Trophoblast cell (in vitro differentiated cells and primary cell): Measurements from ENCODE around the gene CDH18.
A peak's percentile ranks its signal among the peaks of the same experiment; 100 is the strongest.

Source experiments
- DNase-seq, 2 donors: peaks; one replicate each; pipeline ENCODE4 v3.0.0-alpha.2; 2016
- H2AFZ ChIP-seq: 2 replicates; pipeline ENCODE4 v1.6.1; 2013; ENCODE audit warnings: low read length, moderate library complexity, mild to moderate bottlenecking; ENCODE audit not compliant: insufficient read depth, poor library complexity
- H2AK5ac ChIP-seq: 2 replicates; pipeline ENCODE4 v1.6.1; 2013; ENCODE audit warnings: mild to moderate bottlenecking, low read length
- H2BK120ac ChIP-seq: 2 replicates; pipeline ENCODE4 v1.6.1; 2013; ENCODE audit warnings: low read length, mild to moderate bottlenecking, moderate library complexity; ENCODE audit not compliant: insufficient read depth, poor library complexity
- H2BK12ac ChIP-seq: 2 replicates; pipeline ENCODE4 v1.6.1; 2013; ENCODE audit warnings: mild to moderate bottlenecking, low read length, moderate library complexity
- H2BK5ac ChIP-seq: 2 replicates; pipeline ENCODE4 v1.6.1; 2013; ENCODE audit warnings: low read length, low read depth, moderate library complexity, mild to moderate bottlenecking; ENCODE audit not compliant: poor library complexity
- H3K14ac ChIP-seq: 2 replicates; pipeline ENCODE4 v1.6.1; 2013; ENCODE audit warnings: mild to moderate bottlenecking, low read length
- H3K18ac ChIP-seq: 2 replicates; pipeline ENCODE4 v1.6.1; 2013; ENCODE audit warnings: mild to moderate bottlenecking, low read length
- H3K23ac ChIP-seq: 2 replicates; pipeline ENCODE4 v1.6.1; 2013; ENCODE audit warnings: low read length
- H3K27ac ChIP-seq: 2 replicates; pipeline ENCODE4 v1.5.1; 2013; ENCODE audit warnings: low read depth, mild to moderate bottlenecking, inconsistent platforms, low read length, moderate library complexity
- H3K27me3 ChIP-seq: 2 replicates; pipeline ENCODE4 v1.6.1; 2013; ENCODE audit warnings: inconsistent platforms, mild to moderate bottlenecking, low read length, moderate library complexity; ENCODE audit not compliant: insufficient read depth
- H3K36me3 ChIP-seq, 2 experiments: 1 replicate in 1 of 2; 2 replicates in 1 of 2; pipeline ENCODE4 v1.6.1; 2013; ENCODE audit warnings: low read length in 2 of 2, mild to moderate bottlenecking in 2 of 2, moderate library complexity in 1 of 2; ENCODE audit not compliant: insufficient read depth in 2 of 2, control insufficient read depth in 1 of 2
- H3K4ac ChIP-seq: 2 replicates; pipeline ENCODE4 v1.6.1; 2013; ENCODE audit warnings: low read depth, mild to moderate bottlenecking, low read length, moderate library complexity
- H3K4me1 ChIP-seq, 2 experiments: 1 replicate in 1 of 2; 2 replicates in 1 of 2; pipeline ENCODE4 v1.6.1; 2013; ENCODE audit warnings: low read length in 2 of 2, mild to moderate bottlenecking in 2 of 2, moderate library complexity in 1 of 2; ENCODE audit not compliant: insufficient read depth in 2 of 2, control insufficient read depth in 1 of 2
- H3K4me2 ChIP-seq: 2 replicates; pipeline ENCODE4 v1.6.1; 2013; ENCODE audit warnings: inconsistent platforms, mild to moderate bottlenecking, low read length, moderate library complexity
- H3K4me3 ChIP-seq: 2 replicates; pipeline ENCODE4 v1.5.1; 2013; ENCODE audit warnings: mild to moderate bottlenecking, low read depth, low read length, inconsistent platforms
- H3K79me1 ChIP-seq: one replicate; pipeline ENCODE4 v1.6.1; 2013; ENCODE audit warnings: low read length
- H3K79me2 ChIP-seq: 2 replicates; pipeline ENCODE4 v1.6.1; 2013; ENCODE audit warnings: low read length, mild to moderate bottlenecking; ENCODE audit not compliant: control insufficient read depth, insufficient read depth, poor library complexity
- H3K9ac ChIP-seq: 2 replicates; pipeline ENCODE4 v1.6.1; 2013; ENCODE audit warnings: mild to moderate bottlenecking, low read length
- H3K9me3 ChIP-seq: 2 replicates; pipeline ENCODE4 v1.6.1; 2013; ENCODE audit warnings: low read depth, mild to moderate bottlenecking, control low read depth, inconsistent platforms, low read length; ENCODE audit not compliant: insufficient read depth
- H4K12ac ChIP-seq: 2 replicates; pipeline ENCODE4 v1.6.1; 2013; ENCODE audit warnings: low read depth, mild to moderate bottlenecking, low read length, moderate library complexity
- H4K8ac ChIP-seq: 2 replicates; pipeline ENCODE4 v1.6.1; 2013; ENCODE audit warnings: low read depth, mild to moderate bottlenecking, low read length, moderate library complexity
- H4K91ac ChIP-seq: one replicate; pipeline ENCODE4 v1.6.1; 2013; ENCODE audit warnings: low read depth, mild to moderate bottlenecking, low read length, moderate library complexity
- WGBS: extraction: QIAGEN DNeasy Blood & Tissue Kit; methylation state at CpG from one replicate; pipeline ENCODE4 v1.1.7; 2013; ENCODE audit warnings: missing lambda C conversion rate; ENCODE audit not compliant: insufficient read length, insufficient coverage; ENCODE audit errors: extremely low coverage; 5-methylcytosine and 5-hydroxymethylcytosine counted together

Gene CDH18

DNA sequence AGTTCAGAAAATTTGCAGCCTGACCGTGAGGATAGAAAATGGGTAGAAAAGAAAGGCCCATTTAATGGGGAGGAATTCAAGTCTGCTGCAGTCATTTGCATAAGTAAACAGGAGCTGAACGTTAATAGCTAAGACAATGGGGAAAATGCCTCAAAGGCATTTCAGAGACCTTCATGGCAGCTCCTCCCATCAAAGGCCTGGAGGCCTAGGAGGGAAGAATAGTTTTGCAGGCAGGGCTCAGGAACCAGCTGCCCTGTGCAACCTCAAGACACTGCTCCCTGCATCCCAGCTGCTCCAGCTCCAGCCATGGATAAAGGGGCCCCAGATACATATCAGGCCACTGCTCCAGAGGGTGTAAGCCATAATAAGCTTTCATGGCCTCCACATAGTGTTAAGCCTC is 32.2 kb upstream of the CDH18 start:
- no peak overlapping the region for H4K8ac ChIP-seq
- no peak overlapping the region for H3K18ac ChIP-seq
- no peaks in the 10 kb centered on the region for H3K4me1 ChIP-seq
- H2AK5ac ChIP-seq: no peak overlapping the region
- no peaks in the 10 kb centered on the region for H3K27me3 ChIP-seq
- no peak overlapping the region for H3K4me2 ChIP-seq
- H3K14ac ChIP-seq: no peak overlapping the region
- H3K79me2 ChIP-seq: no peaks in the 10 kb centered on the region
- no peak overlapping the region for H3K4ac ChIP-seq
- no peak overlapping the region for H2BK5ac ChIP-seq
- H3K23ac ChIP-seq: no peak overlapping the region
- H3K36me3 ChIP-seq: peaks cover 0 to 2% of the 10 kb centered on the region in 2 experiments
- H3K27ac ChIP-seq: no peak overlapping the region
- no CpG with 5 or more reads among the region's 2 CpGs for WGBS
- H3K9ac ChIP-seq: no peak overlapping the region
- no peak overlapping the region for H4K91ac ChIP-seq
- H3K9me3 ChIP-seq: peaks cover 3% of the 10 kb centered on the region
- no peak overlapping the region for H2BK120ac ChIP-seq
- no peak overlapping the region for H2BK12ac ChIP-seq
- no peak for DNase-seq
- H3K79me1 ChIP-seq: no peaks in the 10 kb centered on the region
- no peak overlapping the region for H3K4me3 ChIP-seq
- H2AFZ ChIP-seq: no peak overlapping the region
- no peak overlapping the region for H4K12ac ChIP-seq

DNA sequence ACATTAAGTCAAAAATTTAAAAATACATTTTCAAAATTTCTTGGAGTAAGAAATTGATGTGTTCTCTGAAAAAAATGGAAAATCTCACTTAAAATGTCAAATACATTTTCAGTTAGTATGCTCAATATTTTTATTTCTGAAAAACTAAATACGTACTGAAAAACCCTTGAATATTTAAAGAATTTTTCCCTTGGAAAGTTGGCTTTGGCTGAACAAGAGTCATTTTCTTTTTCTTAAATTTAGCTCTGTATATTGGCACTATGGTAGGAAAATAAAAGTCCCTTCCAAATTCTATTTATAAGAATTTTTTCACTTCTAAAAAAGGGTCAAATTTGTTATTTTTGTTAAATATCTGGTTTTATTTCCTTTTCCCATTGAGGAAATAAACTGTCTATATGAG is 29.0 kb upstream of the CDH18 start:
- Histone ChIP-seq H3K27ac (no peak overlapping the region), H3K23ac (no peak overlapping the region), H3K4ac (no peak overlapping the region), H3K18ac (no peak overlapping the region), H3K9me3 (peaks cover 3% of the 10 kb centered on the region), H2BK5ac (no peak overlapping the region), H3K4me2 (no peak overlapping the region), H2AFZ (no peak overlapping the region), H2BK12ac (no peak overlapping the region), H3K9ac (no peak overlapping the region), H4K8ac (no peak overlapping the region), H3K4me3 (no peak overlapping the region), H3K14ac (no peak overlapping the region), H3K4me1 (no peaks in the 10 kb centered on the region), H2AK5ac (no peak overlapping the region), H3K36me3 (peaks cover 0 to 2% of the 10 kb centered on the region in 2 experiments), H3K27me3 (no peaks in the 10 kb centered on the region), H4K91ac (no peak overlapping the region), H2BK120ac (no peak overlapping the region), H3K79me1 (no peaks in the 10 kb centered on the region), H3K79me2 (no peaks in the 10 kb centered on the region), H4K12ac (no peak overlapping the region)
- no peak for DNase-seq
- WGBS: no CpG with 5 or more reads among the region's 1 CpG

DNA sequence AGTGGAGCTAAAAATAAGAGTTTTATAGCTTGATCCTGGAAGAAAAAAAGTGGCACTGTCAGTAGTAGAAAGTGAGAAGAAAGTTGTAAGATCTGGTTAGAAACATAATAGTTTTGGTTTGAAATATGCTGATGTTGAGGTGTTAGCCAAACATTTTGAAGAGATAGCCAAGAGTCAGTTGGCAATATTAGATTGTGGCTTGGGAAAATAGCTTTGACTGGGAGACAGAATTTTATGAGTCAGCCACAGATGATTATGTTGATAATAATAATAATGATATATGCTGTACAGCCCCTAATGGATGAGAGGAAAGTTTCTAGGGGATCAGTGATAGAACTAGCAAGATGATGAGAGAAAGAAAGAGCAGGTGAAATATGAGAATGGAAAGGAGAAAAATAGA is 12.4 kb upstream of the CDH18 start:
- no peak overlapping the region for H2AK5ac ChIP-seq
- H3K4me2 ChIP-seq: no peak overlapping the region
- no peak overlapping the region for H4K12ac ChIP-seq
- no peak overlapping the region for H3K4me3 ChIP-seq
- no peaks in the 10 kb centered on the region for H3K79me1 ChIP-seq
- no peak overlapping the region for H3K18ac ChIP-seq
- no peak for DNase-seq
- H2BK5ac ChIP-seq: no peak overlapping the region
- H3K27ac ChIP-seq: no peak overlapping the region
- no peaks in the 10 kb centered on the region for H3K9me3 ChIP-seq
- H2BK12ac ChIP-seq: no peak overlapping the region
- H4K8ac ChIP-seq: no peak overlapping the region
- no peaks in the 10 kb centered on the region for H3K27me3 ChIP-seq
- no peak overlapping the region for H3K14ac ChIP-seq
- H2AFZ ChIP-seq: no peak overlapping the region
- no peaks in the 10 kb centered on the region for H3K36me3 ChIP-seq
- H4K91ac ChIP-seq: no peak overlapping the region
- H3K4ac ChIP-seq: no peak overlapping the region
- H3K4me1 ChIP-seq: peaks cover 0 to 2% of the 10 kb centered on the region in 2 experiments
- H3K9ac ChIP-seq: no peak overlapping the region
- H3K23ac ChIP-seq: no peak overlapping the region
- H3K79me2 ChIP-seq: no peaks in the 10 kb centered on the region
- no peak overlapping the region for H2BK120ac ChIP-seq

DNA sequence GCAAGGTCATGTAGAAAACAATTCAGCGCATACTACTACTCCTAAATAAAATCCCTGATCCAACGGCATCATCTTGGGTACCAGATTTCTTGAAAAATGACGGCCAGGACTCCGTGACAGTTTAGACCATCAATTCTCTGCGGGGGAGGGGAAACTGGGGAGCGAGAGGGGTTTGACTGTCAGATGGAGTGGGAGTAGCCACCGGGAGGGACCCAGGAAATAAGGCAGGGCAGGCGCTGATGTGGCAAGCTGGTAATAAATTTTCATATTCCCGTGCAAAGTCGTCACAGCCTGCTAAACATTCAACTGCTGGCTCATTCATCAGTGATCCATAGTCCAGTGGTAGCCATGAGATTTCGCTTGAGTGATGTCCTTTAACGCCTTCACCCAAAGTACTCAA is 457 bp upstream of the CDH18 start:
- no peak overlapping the region for H2AK5ac ChIP-seq
- H3K4me2 ChIP-seq: peak overlapping the region; percentile 81
- H4K8ac ChIP-seq: no peak overlapping the region
- no peak overlapping the region for H4K12ac ChIP-seq
- no peak overlapping the region for H3K14ac ChIP-seq
- no peaks in the 10 kb centered on the region for H3K27me3 ChIP-seq
- no peak overlapping the region for H3K23ac ChIP-seq
- H3K18ac ChIP-seq: no peak overlapping the region
- H3K4me1 ChIP-seq: no peaks in the 10 kb centered on the region
- no peak overlapping the region for H3K4me3 ChIP-seq
- H3K27ac ChIP-seq: no peak overlapping the region
- H4K91ac ChIP-seq: no peak overlapping the region
- H3K36me3 ChIP-seq: no peaks in the 10 kb centered on the region
- no peak overlapping the region for H2BK120ac ChIP-seq
- H2BK5ac ChIP-seq: no peak overlapping the region
- H3K9me3 ChIP-seq: no peaks in the 10 kb centered on the region
- no peak overlapping the region for H2BK12ac ChIP-seq
- H3K79me1 ChIP-seq: no peaks in the 10 kb centered on the region
- DNase-seq: no peak
- H3K79me2 ChIP-seq: no peaks in the 10 kb centered on the region
- no peak overlapping the region for H2AFZ ChIP-seq
- H3K9ac ChIP-seq: no peak overlapping the region
- WGBS: no CpG with 5 or more reads among the region's 12 CpGs
- H3K4ac ChIP-seq: no peak overlapping the region
